8988T (cell line): ENCODE measurements around the gene MFAP3.
"Not testable (repeated sequence)": the region's sequence is repeated elsewhere in the genome, so short reads cannot be mapped to it uniquely, and the experiment has no call there.

ENCODE experiments used
- DNase-seq: peaks from one replicate; pipeline ENCODE4 v3.0.0; 2011

Gene MFAP3

DNA sequence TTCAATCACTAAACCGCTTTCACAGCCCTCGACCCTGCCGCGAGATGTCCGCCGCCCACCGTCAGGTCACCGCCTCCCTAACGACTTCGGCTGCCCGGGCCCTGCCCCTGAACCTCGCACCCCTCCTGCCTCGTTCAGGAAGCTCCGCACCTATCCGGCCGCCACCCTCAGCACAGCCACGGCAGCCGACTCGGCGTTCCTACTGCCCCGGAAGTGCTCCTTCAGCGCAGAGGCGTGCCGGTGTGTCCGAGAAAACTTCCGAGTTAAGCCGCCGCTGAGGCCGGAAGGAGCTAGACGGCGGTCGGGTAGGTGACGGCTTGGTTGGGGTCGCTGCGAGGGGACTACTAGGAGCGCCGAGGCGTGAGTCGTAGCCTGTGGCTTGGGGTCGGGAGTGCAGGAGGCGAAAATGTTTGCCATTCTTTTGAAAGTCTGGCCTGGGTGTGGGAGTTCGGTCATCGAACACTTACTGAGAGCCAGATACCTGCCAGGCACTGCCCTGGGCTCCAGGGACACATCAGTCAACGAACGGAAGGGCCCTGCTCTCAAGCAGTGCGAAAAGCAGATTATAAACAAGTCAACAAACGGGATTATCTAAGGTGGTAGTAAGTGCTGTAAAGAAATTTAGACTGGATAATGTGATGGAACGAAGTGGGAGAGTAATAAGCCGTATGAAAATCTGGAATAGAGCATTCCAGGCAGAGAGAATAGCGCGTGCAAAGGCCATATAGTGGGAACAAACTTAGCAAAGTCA is at the start of gene MFAP3, which contains the start of gene FAM114A2:
Gene MFAP3, plus strand, starts transcription at position 261 of the 751 bp plus-strand sequence. CDS start 10,756 bp downstream, outside the sequence.
Gene FAM114A2, minus strand, starts transcription at position 204 of the 751 bp plus-strand sequence. CDS start 3,957 bp downstream, outside the sequence.
- peak; percentile 80 for DNase-seq

DNA sequence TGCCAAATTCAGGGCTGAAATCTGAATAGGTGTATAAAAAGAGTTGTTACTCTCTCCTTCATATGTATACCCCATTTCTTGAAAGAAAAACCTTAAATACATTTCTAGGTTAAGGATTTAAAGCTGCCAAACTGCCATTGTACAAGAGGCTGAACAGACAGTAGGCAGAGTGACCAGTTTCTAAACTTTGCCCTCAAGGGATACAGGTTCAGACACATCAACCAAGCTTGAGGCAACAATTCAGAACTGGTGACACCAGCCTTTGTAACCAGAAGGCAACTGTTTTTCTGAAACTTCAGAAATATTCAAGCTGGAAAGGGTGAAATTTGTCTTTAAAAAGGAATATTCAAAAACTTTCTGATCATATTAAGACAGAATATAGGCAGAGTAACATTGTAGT is 47.6 kb upstream of the MFAP3 start:
- DNase-seq: no peak

DNA sequence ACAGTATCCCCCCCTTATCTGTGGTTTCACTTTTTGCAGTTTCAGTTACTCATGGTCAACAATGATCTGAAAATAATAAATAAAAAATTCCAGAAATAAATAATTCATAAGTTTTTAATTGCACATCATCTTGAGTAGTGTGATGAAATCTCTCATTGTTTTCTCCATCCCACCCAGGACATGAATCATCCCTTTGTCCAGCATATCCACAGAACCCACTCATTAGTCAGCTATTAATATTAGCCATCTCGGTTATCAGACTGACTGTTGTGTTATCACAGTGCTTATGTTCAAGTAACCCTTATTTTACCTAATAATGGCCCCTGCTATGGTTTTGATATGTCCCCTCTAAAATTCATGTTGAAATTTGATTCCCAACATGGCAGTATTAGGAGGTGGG is 40.8 kb upstream of the MFAP3 start:
- DNase-seq: no peak

DNA sequence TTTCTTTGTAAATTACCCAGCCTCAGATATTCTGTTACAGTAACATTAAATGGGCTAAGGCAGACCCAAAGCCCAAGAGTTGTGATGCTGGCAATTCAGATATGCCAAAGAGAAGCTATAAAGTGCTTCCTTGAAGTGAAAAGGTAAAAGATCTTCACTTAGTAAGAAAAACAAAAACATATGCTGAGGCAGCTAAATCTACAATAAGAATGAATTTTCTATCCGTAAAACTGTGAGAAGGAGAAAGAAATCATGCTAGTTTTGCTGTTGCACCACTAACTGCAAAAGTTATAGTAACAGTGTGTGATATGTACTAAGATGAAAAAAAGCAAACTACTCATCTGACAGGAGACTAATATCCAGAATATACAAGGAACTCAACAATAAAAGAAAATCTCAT is 40.0 kb upstream of the MFAP3 start:
- no peak for DNase-seq

DNA sequence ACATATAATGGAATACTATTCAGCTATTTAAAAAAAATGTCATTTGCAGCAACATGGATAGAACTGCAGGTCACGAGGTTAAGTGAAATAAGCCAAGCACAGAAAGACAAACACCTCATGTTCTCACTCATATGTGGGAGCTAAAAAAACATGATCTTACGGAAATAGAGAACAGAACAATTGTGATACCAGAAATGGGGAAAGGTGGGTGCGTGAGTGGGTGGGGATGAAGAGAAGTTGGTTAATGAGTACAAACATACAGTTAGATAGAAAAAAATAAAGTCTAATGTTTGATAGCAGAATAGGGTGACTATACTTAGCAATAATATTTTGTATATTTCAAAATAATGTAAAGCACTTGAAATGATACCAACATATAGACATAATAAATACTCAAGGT is 38.8 kb upstream of the MFAP3 start:
- no peak for DNase-seq

DNA sequence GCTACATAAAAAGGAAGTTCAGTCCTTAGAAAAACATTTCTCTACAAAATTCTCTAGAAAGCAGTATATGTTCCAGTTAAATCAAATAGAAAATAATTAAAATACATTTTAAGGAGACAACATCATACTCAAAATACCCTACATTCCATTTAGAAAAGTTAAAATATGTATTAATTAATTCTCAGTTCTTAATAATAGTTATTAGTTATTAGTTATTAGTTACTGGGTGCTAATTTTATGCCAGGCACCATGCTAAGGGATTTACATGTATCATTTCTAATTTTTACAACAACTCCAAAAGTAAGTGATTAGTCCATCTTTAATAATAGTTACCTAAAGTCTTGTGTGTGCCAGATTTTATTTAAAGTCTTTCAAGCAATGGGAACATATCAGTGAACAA is 38.1 kb upstream of the MFAP3 start:
- DNase-seq: no peak

DNA sequence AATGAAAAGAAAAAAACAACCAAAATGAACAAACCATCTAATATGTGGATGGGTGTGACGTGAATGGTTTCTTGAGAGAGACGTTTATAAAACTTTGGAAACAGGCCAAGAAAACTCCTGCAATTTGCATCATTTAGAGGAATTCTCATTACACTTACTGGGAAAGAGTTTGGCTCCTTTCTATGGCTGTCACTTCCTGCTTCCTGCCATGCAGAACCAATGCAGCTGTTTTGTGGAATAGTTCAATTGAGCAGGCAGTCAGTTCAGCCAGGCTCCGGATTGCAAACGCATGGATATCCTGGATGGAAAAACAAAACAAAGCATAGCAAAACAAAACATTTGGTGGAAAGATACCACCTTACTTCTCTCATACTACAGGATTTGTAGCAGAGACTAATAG is 36.7 kb upstream of the MFAP3 start:
- no peak for DNase-seq

DNA sequence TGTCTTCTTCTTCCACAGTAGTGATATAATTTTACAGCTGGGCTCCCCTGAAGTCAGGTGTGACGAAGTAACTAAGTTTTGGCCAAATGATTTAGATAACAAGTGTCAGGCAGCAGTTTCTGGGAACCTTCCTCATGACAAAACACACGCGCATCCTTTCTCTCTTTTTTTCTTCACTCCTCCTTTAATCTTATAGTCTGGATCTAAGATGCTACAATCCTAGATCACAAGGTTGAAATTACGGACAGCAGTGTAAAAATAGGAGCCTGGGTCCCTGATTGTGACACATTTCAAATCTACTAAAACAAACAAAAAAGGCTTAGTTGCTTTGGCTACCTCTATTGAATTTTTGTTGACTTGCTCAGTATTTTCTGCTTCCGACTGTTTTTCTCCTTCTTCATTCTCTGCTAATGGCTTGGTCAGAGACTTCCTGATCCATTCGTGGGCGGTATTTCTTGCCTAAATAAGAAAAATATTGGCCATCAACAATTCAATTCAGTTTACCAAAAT is 36.2 kb upstream of the MFAP3 start:
- no peak for DNase-seq

DNA sequence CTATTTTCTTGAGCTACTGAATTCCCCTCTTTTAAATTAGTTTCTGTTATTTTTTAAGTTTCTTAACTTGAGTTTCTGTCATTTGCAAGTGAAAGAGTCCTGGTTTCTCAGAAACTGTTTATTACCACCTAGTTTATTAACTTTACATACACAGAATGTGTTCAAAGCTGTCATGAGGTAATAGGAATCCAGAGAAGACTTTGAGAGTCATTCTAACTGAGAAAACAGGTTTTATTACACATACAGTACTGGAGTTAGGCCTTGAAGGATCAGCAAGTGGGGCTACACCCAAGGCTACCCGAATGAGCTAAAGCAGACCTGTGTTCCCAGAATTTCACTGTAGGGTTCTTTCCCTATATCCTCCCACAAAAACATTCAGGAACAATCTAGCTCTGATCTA is 33.1 kb upstream of the MFAP3 start:
- DNase-seq: no peak

DNA sequence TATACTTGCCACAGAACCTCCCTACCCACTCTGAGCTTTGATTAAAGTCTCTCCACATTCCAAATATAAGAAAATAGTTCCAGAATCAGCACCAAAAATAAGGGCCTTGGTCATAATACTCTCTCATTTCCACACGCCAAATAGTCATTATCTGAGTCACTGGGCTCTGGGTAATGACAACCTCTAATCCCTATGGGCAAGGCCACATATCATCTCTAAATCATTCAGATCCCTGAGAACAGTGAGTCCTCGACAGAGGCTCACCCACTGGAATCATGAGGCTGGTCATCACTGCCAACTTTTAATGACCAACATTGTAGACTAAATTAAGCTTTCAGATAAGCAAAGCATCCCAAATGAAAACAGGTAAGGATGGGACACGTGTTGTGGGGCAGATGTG is 28.1 kb upstream of the MFAP3 start:
- no peak for DNase-seq

DNA sequence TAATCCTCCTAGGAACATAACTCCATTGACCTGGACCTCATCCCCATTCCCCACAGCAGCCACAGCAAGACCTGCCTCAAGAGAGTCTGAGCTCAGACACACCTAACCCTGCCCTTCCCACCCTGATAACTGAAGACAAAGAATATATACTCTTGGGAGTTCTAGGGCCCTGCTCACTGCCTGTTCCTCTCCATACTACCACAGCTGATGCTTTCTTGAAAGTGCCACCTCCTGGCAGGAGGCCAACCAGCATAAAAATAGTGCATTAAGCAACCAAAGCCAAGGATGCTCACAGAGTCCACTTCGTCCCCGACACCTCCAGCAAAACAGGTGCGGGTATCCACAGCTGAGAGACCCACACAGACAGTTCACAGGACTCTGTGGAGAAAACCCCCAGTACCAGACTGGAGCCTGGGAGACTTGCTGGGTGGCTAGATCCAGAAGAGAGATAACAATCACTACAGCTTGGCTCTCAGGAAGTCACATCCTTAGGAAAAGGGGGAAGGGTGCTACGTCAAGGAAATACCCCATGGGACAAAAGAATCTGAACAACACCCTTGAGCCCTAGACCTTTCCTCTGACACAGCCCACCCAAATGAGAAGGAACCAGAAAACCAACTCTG is 23.6 kb upstream of the MFAP3 start:
- DNase-seq: no peak

DNA sequence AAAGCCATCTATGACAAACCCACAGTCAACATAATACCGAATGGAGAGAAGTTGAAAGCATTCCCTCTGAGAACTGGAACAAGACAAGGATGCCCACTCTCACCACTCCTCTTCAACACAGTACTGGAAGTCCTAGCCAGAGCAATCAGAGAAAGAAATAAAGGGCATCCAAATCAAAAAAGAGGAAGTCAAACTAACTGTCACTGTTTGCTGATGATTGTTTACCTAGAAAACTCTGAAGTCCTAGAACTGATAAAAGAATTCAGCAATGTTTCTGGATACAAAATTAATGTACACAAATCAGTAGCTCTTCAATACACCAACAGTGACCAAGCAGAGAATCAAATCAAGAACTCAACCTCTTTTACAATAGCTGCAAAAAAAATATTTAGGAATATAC is 19.8 kb upstream of the MFAP3 start:
- DNase-seq: not testable (repeated sequence)

DNA sequence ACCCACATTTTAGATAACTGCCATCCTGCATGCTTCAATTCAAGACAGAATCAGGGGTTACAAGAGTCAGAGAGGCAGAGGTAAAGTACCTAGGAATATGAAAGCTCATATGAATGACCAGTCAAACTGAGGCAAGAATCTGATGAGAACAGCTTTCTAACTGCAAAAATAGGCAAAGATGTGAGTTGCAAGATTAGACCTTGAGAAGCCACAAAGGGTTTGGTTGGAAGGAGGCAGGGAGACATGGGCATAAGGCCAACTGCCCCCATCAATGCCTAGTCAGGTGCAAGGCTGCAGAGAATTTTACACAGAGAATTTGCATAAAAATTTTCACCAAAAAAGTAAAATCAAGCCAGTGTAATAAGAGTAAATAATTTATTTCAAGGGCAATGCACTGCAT is 12.8 kb upstream of the MFAP3 start:
- DNase-seq: no peak

DNA sequence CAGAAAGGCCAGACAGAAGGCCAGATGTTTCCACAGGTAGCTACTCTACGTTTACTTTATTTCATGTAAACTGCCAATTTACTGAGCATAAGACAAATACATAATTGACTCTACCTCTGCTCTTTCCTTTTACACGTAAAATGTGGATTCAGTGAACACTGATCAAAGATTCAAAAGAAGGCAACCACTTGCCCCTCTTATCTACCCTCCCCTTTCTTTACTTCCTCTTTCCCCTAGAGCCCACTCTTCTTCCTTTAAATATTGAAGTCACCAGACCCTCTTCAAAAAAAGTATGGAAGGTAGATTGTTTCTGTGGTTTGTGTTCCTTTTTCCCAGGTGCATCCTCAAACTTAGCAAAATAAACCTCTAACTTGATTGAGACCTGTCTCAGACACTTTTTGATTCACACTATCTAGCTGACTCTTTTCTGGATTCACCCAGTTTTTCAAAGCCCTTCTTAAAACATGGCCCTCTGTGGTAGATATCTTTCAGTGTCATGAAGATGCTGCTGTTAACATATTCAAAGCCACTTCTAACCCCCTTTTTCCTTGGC is 6.8 kb upstream of the MFAP3 start:
- no peak for DNase-seq

DNA sequence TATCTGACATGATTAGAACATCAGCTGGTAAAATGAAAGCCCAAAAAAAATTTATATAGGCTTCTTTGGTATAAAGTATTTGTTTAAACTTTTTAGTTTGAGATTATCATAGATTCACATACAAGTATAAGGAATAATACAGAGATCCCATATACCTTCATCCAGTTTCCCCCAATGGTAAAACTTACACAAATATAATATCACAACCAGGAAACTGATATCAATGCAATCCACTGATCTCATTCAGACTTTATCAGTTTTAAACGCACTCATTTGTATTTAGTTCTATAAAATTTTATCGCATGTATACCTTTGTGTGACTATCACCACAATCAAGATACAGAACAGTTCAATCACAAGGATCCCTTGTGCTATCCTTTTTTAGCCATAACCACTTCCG is 3.8 kb upstream of the MFAP3 start:
- DNase-seq: no peak

DNA sequence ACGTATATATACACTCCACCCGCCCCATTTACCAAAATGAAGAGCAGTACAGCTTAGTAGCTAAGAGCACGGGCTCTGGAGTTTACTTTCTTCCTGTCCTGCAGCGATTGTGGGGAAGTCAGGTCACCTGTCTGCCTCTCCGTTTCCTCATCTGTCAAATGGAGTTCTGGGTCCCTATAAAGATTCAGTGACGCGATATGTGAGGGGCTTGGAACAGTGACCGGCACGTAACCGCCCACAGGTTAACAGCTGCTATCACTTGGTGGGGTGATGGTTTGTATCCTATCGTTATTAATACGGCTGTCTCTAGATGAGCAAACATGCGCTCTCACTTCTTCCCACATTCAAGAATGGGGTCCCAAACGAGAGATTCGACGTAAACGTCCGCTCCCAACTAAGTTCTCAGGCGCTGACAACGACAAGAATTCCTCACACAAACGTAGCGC is 483 bp upstream of the MFAP3 start:
- DNase-seq: no peak

DNA sequence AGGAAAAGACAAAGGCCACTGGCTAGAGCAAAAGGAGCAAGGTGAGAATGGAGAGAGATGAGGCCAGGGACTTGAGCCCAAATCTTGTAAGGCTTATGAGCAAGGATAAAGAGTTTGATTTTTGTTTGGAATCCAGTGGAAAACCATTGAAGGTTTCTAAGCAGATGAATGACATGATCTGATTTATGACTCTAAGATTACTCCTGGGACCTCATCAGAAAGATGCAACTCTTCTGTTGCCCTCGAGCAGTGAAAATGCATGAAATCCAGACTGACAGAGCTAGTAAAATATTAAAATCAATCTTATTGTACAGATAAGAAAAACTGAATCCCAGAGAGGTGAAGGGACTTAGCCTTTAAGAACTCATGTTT is 677 bp downstream of the MFAP3 start:
- DNase-seq: no peak

DNA sequence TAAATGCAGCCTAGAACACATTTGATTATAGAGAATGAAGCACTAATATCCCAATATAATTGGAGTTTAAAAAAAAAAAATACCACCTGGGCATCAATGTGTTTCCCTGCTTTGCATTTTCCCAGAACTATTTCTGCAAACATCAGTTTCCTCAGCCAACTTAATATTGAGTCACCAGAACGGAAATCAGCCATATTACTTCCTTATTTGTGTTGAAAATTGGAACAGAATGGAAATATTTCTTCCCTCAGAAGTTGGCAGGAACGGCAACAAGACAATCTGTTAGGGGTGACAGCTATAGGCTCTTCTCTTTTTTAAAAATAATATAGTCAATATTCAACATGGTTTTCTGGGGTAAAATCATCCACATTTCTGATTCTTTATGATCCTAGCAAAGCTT is 4.0 kb downstream of the MFAP3 start:
- DNase-seq: no peak

DNA sequence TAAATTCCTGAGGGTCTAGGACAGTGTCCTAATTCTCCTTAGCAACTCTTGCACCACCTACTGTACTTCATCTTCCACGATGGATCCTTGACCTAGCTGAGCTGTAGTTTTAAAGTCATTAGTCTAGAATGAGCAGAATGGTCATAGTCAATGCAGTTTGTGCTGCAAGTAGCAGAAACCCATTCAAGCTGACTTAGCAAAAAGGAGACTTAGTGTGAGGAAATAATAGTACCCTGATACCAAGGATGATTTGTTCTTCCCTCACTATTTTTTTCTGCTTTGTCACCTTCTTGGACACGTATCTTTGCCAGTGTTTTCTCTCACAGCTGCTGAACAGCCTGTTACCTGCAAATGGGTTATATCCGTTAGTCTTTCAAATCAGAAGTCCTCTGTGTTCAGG is 5.3 kb downstream of the MFAP3 start:
- no peak for DNase-seq

DNA sequence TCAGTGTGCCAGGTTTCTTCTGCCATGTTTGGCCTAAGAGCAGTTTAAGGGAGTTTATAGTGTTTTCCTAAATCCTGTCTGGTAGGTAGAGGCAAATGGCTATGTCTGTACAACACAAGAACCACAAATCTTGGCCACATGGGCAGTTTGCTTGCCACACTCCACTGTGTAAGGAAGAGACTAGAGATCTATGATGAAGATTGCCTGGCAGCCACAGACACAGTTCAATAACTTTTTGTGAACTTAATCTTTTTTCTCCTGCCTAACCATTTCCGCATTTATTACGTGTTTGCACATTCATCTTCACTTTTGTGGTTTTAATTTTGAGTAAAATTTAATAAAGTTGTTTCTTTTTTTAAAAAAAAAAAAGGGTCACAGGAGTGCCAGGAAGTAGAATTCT is 5.8 kb downstream of the MFAP3 start:
- no peak for DNase-seq

DNA sequence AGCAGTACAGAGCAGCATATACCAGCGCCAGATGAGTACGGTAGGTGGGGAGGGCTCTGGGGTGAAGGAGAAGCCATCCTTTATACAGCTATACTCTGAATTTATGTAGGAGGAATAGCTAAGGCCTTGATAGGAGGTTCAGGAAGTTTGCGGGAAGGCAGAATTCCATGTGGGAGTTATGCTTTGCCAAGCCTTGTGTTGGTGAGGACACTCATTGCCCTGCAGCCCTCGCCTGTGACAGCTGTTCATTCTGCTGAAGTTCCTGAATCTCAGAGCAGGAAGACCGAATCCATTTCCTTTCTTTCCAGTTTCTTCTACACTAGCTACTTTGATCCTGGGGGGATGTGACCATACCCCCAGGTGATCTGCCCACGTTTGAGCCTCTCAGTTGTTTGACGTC is 7.7 kb downstream of the MFAP3 start:
- no peak for DNase-seq

DNA sequence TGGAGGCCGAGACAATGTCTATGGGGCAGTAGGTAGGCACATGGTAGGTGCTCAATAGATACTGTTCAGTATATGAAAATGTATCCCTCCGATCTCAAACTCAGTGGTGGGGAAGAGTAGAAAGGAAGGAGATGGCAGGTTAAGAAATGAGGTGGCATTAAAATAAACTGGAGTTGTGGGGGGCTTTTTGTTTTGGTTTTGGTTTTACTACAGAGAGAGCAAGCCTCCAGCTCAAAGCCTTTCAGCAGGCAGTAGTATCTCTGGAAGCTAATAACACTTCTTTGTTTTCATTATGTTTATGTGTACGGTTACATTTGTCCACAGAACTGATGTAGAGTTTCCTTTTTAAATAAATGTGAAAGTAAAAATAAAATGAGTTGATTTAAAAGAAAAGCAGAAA is 8.6 kb downstream of the MFAP3 start:
- no peak for DNase-seq

DNA sequence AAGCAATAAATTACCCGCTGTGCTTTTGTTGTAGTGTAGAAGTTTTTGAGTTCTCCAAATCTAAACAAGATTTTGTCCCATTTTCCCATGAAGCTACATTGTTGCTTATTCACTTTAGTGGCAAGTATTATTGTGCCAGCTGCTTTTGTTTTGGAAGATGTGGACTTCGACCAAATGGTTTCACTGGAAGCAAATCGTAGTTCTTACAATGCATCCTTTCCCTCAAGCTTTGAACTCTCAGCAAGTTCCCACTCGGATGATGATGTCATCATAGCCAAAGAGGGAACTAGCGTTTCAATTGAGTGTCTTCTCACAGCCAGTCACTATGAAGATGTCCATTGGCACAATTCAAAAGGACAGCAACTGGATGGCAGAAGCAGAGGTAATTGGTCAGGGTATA is 10.9 kb downstream of the MFAP3 start:
- DNase-seq: no peak

DNA sequence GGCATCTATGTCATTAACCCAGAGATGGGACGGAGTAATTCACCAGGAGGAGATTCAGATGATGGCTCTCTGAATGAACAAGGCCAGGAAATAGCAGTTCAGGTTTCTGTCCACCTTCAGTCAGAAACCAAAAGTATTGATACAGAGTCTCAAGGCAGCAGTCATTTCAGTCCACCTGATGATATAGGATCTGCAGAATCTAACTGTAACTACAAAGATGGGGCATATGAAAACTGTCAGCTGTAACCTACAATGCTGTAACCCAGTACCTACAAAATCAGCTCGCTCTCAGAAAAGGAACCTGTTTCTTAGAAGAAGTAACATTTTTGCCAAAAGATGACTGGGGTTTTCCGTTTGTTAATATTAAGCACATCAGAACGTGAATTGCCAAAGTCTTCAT is 14.7 kb downstream of the MFAP3 start:
- no peak for DNase-seq
